GM12878 (cell line): Measurements from ENCODE around the gene RYR2. TPM values are rescaled to one million over a fixed set of nuclear protein-coding genes. Genes with fewer than 3 reads are reported as not detected.

Experiments used
- ATAC-seq: fragments of 200-7000 bp; cut with Tn5 transposase; 3 replicates; pipeline ENCODE4 v1.9.1; 2020; ENCODE audit warnings: mild to moderate bottlenecking, moderate library complexity
- BruUV-seq: library from RNA; stranded (reverse); fragments of 400-500 nt; replicated peaks from 2 replicates; lab custom pipeline; 2021; lab: Mats Ljungman, UMichigan
- CTCF ChIA-PET: fragments of 300-600 bp; sonication (Branson Sonifier 250); formaldehyde crosslinking; extraction: SDS; loops from one replicate; lab custom pipeline; 2021; ENCODE audit warnings: inconsistent platforms; lab: Yijun Ruan, JAX
- POLR2A ChIA-PET: fragments of 350-600 bp; formaldehyde crosslinking; extraction: SDS; loops from one replicate; lab custom pipeline; 2021; ENCODE audit warnings: inconsistent platforms; lab: Charles Lee
- RAD21 ChIA-PET: fragments of 300-600 bp; sonication (Branson Sonifier 250); formaldehyde crosslinking; loops from one replicate; lab custom pipeline; 2023; ENCODE audit warnings: antibody characterized with exemption; ENCODE audit not compliant: unreplicated experiment; lab: Charles Lee
- SMC1A ChIA-PET: fragments of 300-600 bp; sonication (Branson Sonifier 250); formaldehyde crosslinking; loops from one replicate; lab custom pipeline; 2023; ENCODE audit not compliant: unreplicated experiment, uncharacterized antibody; lab: Charles Lee
- DNase-seq: peaks from one replicate; pipeline ENCODE4 v3.0.0-alpha.2; 2011; ENCODE audit warnings: low read depth, low spot score
- FAIRE-seq: peaks from 3 replicates; lab custom pipeline; 2011; peaks lifted over from hg19 to GRCh38; lab: Jason Lieb, UNC
- H2AFZ ChIP-seq: 2 replicates; pipeline ENCODE4 v1.6.0; 2011; ENCODE audit warnings: low read depth, low read length, control low read depth; ENCODE audit not compliant: control insufficient read depth
- H3K27ac ChIP-seq: 2 replicates; pipeline ENCODE4 v1.5.1; 2011; ENCODE audit warnings: control low read depth; ENCODE audit not compliant: control insufficient read depth, insufficient read depth
- H3K27me3 ChIP-seq, 2 experiments: replicated peaks in 1 of 2; 2 replicates each; pipeline versions ENCODE4 v1.6.0 to v1.6.1; 2011; ENCODE audit warnings: low read length in 1 of 2; ENCODE audit not compliant: control insufficient read depth in 2 of 2, insufficient read depth in 2 of 2
- H3K36me3 ChIP-seq, 2 experiments: 2 replicates each; pipeline ENCODE4 v1.5.1; 2011; ENCODE audit warnings: low read length in 1 of 2; ENCODE audit not compliant: control insufficient read depth in 2 of 2, insufficient read depth in 2 of 2
- H3K4me1 ChIP-seq: 2 replicates; pipeline ENCODE4 v1.6.1; 2011; ENCODE audit warnings: mild to moderate bottlenecking, low read length, moderate library complexity, mixed read lengths; ENCODE audit not compliant: control insufficient read depth, insufficient read depth
- H3K4me2 ChIP-seq: 2 replicates; pipeline ENCODE4 v1.6.0; 2011; ENCODE audit warnings: control low read depth; ENCODE audit not compliant: control insufficient read depth, insufficient read depth
- H3K4me3 ChIP-seq: fragments of 200-600 bp; sonication (generic); 2 replicates; pipeline ENCODE4 v1.5.1; 2016
- H3K79me2 ChIP-seq: 2 replicates; pipeline ENCODE4 v1.6.0; 2011; ENCODE audit warnings: low read length; ENCODE audit not compliant: control insufficient read depth, insufficient read depth
- H3K9ac ChIP-seq: 2 replicates; pipeline ENCODE4 v1.8.0; 2011; ENCODE audit warnings: low read length, control low read depth, mixed read lengths; ENCODE audit not compliant: control insufficient read depth, insufficient read depth
- H3K9me3 ChIP-seq: replicated peaks from 3 replicates; pipeline ENCODE4 v1.5.1; 2011; ENCODE audit warnings: mild to moderate bottlenecking, low read length; ENCODE audit not compliant: control insufficient read depth, insufficient read depth
- H4K20me1 ChIP-seq: 2 replicates; pipeline ENCODE4 v1.6.0; 2011; ENCODE audit not compliant: control insufficient read depth, insufficient read depth
- BCLAF1 ChIP-seq: fragments of 450-650 bp; IDR thresholded peaks from 2 replicates; pipeline ENCODE4 v1.6.1; 2017; ENCODE audit warnings: antibody characterized with exemption, mild to moderate bottlenecking, moderate library complexity
- ESRRA ChIP-seq: IDR thresholded peaks from 2 replicates; pipeline ENCODE4 v1.6.1; 2012; ENCODE audit warnings: mild to moderate bottlenecking, low read length, improper control_type of control experiment
- HDAC2 ChIP-seq: fragments of 200-600 bp; sonication (generic); IDR thresholded peaks from 2 replicates; pipeline ENCODE4 v1.6.1; 2017
- HDAC6 ChIP-seq: fragments of 200-600 bp; sonication (generic); IDR thresholded peaks from one replicate; pipeline ENCODE4 v1.8.0; 2017; ENCODE audit warnings: antibody characterized with exemption; ENCODE audit not compliant: unreplicated experiment
- RAD21 ChIP-seq: IDR thresholded peaks from 2 replicates; pipeline ENCODE4 v1.6.1; 2011; ENCODE audit warnings: mild to moderate bottlenecking, low read depth, low read length, moderate library complexity; ENCODE audit not compliant: insufficient read depth
- RCOR1 ChIP-seq: conservative IDR thresholded peaks from 2 replicates; pipeline ENCODE4 v1.6.1; 2012; ENCODE audit warnings: low read depth, low read length, improper control_type of control experiment
- RELA ChIP-seq: fragments of 450-650 bp; IDR thresholded peaks from 2 replicates; pipeline ENCODE4 v1.8.0; 2014; ENCODE audit warnings: borderline replicate concordance; ENCODE audit not compliant: partially characterized antibody
- SMARCA5 ChIP-seq: fragments of 450-650 bp; IDR thresholded peaks from 2 replicates; pipeline ENCODE4 v1.6.1; 2017; ENCODE audit warnings: mild to moderate bottlenecking
- SREBF1 ChIP-seq: IDR thresholded peaks from 2 replicates; pipeline ENCODE4 v1.6.1; 2012; ENCODE audit warnings: mild to moderate bottlenecking, low read length
- STAT1 ChIP-seq: fragments of 450-650 bp; conservative IDR thresholded peaks from 2 replicates; pipeline ENCODE4 v1.6.1; 2014; ENCODE audit warnings: antibody characterized with exemption, mild to moderate bottlenecking
- TAF1 ChIP-seq: IDR thresholded peaks from 2 replicates; pipeline ENCODE4 v1.6.1; 2011; ENCODE audit warnings: mild to moderate bottlenecking, low read depth, low read length, borderline replicate concordance
- TCF3 ChIP-seq: IDR thresholded peaks from 2 replicates; pipeline ENCODE4 v1.6.1; 2012; ENCODE audit warnings: low read depth, mild to moderate bottlenecking, low read length, borderline replicate concordance; ENCODE audit not compliant: insufficient read depth
- YY1 ChIP-seq: IDR thresholded peaks from 2 replicates; pipeline ENCODE4 v1.6.1; 2011; ENCODE audit warnings: low read depth, mild to moderate bottlenecking, low read length
- ZNF207 ChIP-seq: fragments of 450-650 bp; IDR thresholded peaks from 2 replicates; pipeline ENCODE4 v1.6.1; 2014; ENCODE audit warnings: antibody characterized with exemption, mild to moderate bottlenecking, borderline replicate concordance
- WGBS: methylation state at CpG from one replicate; pipeline ENCODE4 v1.1.6; 2016; ENCODE audit warnings: low lambda C conversion rate; ENCODE audit not compliant: insufficient replicate concordance, insufficient coverage; ENCODE audit errors: missing lambda C conversion rate; 5-methylcytosine and 5-hydroxymethylcytosine counted together
- in situ Hi-C: fragments of 300-500 bp; cut with MboI; formaldehyde crosslinking; loops from 9 replicates; pipeline ENCODE4 v1.14.3; 2018; ENCODE audit warnings: mixed read lengths
- intact Hi-C: fragments of 100-400 bp; cut with micrococcal nuclease; formaldehyde crosslinking; loops from one replicate; pipeline ENCODE4 v1.14.2; 2022; ENCODE audit not compliant: unreplicated experiment
- polyA plus RNA-seq, 11 experiments: library from polyadenylated mRNA; depleted of rRNA in 4 of 11; unstranded in 6 of 11; stranded (reverse) in 5 of 11; fragments of >200 nt; fragmentation: Nextera tagmentation in 4 of 11; fragmentation: Illumina TruSeq in 1 of 11; extraction: Ambion mirVana in 4 of 11; extraction: Trizol in 1 of 11; gene quantifications; 1 replicate in 1 of 11; 2 replicates in 10 of 11; pipeline versions ENCODE4 v1.2.1 to v1.2.3, GENCODE V29; 2011 to 2016; ENCODE audit warnings: inconsistent platforms in 2 of 11, missing spikeins in 2 of 11, low read depth in 1 of 11
- total RNA-seq, 4 experiments: library from RNA; depleted of rRNA in 3 of 4; stranded (reverse); fragments of >200 nt in 3 of 4; fragmentation: Illumina TruSeq in 1 of 4; extraction: Trizol in 1 of 4; gene quantifications; 2 replicates each; pipeline versions ENCODE4 v1.2.1 to v1.2.3, GENCODE V29; 2013 to 2021
- TF ChIP-seq, protein P1 (sequence below): fragments of 450-650 bp; IDR thresholded peaks from 2 replicates; pipeline ENCODE4 v1.6.1; 2016; ENCODE audit warnings: mild to moderate bottlenecking
- TF ChIP-seq, protein P2 (sequence below): IDR thresholded peaks from 2 replicates; pipeline ENCODE4 v1.6.1; 2011; ENCODE audit warnings: borderline replicate concordance, low read depth, mild to moderate bottlenecking, moderate library complexity, low read length; ENCODE audit not compliant: insufficient read depth, poor library complexity, severe bottlenecking
- TF ChIP-seq, protein P3 (sequence below): fragments of 150-350 bp; IDR thresholded peaks from 2 replicates; pipeline ENCODE4 v1.6.1; 2016; ENCODE audit warnings: low read depth, low read length

The RYR2 gene
- total and polyA plus RNA-seq, 10 of the 15 experiments (the other 5 are each of a cell fraction or from before 2014, with no cell fraction given): 0.01 to 0.04 TPM; not detected in 8

- intact Hi-C loops: no loop called here
- no TSS peak for BruUV-seq
- no peaks in the 10 kb centered on the region for H3K9me3 ChIP-seq
- ChIA-PET POLR2A (no interaction called here), CTCF (no interaction called here), RAD21 (no interaction called here), SMC1A (no interaction called here)
- H3K9ac ChIP-seq: no peak overlapping the region
- no peaks in the 10 kb centered on the region for H3K27me3 ChIP-seq
- no peak overlapping the region for H2AFZ ChIP-seq
- H3K79me2 ChIP-seq: no peaks in the 10 kb centered on the region
- ATAC-seq (no peak), DNase-seq (no peak), FAIRE-seq (no peak)
- H4K20me1 ChIP-seq: no peaks in the 10 kb centered on the region
- H3K36me3 ChIP-seq: no peaks in the 10 kb centered on the region
- in situ Hi-C loops: no loop called here
- 8% methylated on average over 5 of the region's 5 CpGs for WGBS
- no peak overlapping the region for H3K27ac ChIP-seq
- no peak overlapping the region for H3K4me2 ChIP-seq
- H3K4me3 ChIP-seq: no peak overlapping the region
- no peaks in the 10 kb centered on the region for H3K4me1 ChIP-seq
- TF ChIP-seq, protein P1, sequence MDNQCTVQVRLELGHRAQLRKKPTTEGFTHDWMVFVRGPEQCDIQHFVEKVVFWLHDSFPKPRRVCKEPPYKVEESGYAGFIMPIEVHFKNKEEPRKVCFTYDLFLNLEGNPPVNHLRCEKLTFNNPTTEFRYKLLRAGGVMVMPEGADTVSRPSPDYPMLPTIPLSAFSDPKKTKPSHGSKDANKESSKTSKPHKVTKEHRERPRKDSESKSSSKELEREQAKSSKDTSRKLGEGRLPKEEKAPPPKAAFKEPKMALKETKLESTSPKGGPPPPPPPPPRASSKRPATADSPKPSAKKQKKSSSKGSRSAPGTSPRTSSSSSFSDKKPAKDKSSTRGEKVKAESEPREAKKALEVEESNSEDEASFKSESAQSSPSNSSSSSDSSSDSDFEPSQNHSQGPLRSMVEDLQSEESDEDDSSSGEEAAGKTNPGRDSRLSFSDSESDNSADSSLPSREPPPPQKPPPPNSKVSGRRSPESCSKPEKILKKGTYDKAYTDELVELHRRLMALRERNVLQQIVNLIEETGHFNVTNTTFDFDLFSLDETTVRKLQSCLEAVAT: no peak
- TF ChIP-seq ESRRA (no peak), TAF1 (no peak), RAD21 (no peak), SMARCA5 (no peak), RELA (no peak), HDAC2 (no peak), TCF3 (no peak), SREBF1 (no peak), YY1 (no peak), BCLAF1 (no peak), HDAC6 (no peak), STAT1 (no peak), ZNF207 (no peak), RCOR1 (no peak)
- TF ChIP-seq, protein P2, sequence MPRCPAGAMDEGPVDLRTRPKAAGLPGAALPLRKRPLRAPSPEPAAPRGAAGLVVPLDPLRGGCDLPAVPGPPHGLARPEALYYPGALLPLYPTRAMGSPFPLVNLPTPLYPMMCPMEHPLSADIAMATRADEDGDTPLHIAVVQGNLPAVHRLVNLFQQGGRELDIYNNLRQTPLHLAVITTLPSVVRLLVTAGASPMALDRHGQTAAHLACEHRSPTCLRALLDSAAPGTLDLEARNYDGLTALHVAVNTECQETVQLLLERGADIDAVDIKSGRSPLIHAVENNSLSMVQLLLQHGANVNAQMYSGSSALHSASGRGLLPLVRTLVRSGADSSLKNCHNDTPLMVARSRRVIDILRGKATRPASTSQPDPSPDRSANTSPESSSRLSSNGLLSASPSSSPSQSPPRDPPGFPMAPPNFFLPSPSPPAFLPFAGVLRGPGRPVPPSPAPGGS: no peak
- TF ChIP-seq, protein P3, sequence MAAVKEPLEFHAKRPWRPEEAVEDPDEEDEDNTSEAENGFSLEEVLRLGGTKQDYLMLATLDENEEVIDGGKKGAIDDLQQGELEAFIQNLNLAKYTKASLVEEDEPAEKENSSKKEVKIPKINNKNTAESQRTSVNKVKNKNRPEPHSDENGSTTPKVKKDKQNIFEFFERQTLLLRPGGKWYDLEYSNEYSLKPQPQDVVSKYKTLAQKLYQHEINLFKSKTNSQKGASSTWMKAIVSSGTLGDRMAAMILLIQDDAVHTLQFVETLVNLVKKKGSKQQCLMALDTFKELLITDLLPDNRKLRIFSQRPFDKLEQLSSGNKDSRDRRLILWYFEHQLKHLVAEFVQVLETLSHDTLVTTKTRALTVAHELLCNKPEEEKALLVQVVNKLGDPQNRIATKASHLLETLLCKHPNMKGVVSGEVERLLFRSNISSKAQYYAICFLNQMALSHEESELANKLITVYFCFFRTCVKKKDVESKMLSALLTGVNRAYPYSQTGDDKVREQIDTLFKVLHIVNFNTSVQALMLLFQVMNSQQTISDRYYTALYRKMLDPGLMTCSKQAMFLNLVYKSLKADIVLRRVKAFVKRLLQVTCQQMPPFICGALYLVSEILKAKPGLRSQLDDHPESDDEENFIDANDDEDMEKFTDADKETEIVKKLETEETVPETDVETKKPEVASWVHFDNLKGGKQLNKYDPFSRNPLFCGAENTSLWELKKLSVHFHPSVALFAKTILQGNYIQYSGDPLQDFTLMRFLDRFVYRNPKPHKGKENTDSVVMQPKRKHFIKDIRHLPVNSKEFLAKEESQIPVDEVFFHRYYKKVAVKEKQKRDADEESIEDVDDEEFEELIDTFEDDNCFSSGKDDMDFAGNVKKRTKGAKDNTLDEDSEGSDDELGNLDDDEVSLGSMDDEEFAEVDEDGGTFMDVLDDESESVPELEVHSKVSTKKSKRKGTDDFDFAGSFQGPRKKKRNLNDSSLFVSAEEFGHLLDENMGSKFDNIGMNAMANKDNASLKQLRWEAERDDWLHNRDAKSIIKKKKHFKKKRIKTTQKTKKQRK: no peak
Observed at GRCh38 chr1:237013608-237014007, 28.4 kb upstream of the RYR2 start.
